ENCODE data around the gene TNNC1. TPM values are rescaled to one million over a fixed set of nuclear protein-coding genes. Genes with fewer than 3 reads are reported as not detected.

The TNNC1 gene
- total RNA-seq, 1 donor from 2014 or later: not detected

DNA sequence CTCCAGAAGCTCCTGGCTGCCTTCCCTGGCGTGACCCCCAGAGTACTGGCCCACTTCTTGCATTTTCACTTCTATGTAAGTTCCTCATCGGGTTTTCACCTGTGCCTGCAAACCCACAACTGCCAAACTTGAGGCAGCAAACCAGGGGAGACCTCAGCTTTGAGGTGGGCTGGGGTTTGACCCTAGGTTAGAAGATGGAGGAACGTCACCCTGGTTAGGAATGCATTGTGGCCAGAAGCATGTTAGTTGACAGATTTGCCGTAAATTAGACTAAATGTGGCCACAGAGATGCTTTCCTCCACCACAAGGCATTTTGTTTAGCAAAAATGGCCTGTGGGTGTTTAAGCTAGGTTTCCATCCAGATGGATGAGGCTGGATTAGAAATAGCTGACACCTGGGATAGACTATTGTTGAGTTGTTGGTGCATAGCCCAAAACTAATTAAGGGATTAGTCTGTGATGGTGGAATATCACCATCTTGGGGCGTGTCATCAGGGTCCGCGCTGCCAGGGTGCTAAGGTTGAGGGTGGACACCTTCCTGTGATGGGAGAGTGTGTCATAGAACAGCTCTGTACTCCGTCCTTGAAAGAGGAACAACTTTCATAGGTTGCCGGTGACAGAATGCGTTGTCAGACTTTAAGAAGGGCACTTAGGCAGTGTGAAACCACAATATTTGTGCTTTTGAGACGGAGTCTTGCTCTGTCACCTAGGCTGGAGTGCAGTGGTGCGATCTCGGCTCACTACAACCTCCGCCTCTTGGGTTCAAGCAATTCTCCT lies 5.1 kb upstream of the TNNC1 start:
- DNase-seq (ENCODE audit: low read depth, low spot score): no peak

DNA sequence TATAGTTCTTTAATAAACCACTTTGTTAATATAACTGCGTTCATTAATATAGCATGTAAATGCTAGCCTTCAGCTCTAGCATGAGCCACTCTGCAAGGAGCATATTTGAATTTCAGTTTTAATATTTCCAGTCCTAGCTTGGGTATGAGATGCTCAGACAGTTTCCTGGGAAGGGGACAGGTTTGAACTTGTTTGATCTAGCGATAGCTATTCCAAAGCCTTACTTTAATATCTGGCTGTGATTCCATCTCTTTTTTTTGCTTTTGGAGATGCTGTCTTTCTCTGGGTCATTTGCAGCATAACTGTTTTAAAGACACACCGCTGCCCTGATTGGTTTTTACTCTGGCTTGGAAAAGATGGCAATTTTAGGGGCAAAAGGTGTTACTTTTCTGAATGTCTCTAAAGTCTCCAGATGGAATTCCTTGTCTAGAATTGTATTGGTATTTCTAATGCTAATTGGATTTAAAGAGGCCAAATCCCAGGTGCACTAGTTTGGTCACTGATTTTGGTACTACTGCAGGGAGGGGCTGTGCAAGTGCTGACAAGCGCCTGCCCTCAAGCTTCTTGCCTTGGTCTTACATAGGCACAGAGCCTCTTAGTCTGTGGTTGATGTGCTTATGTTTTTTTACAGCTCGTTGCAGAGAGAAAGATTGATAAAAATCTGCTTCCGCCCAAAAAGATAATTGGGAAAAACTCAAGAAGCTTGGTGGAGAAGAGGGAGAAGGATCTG lies 4.4 kb upstream of the TNNC1 start:
- no peak for DNase-seq (ENCODE audit: low read depth, low spot score)

DNA sequence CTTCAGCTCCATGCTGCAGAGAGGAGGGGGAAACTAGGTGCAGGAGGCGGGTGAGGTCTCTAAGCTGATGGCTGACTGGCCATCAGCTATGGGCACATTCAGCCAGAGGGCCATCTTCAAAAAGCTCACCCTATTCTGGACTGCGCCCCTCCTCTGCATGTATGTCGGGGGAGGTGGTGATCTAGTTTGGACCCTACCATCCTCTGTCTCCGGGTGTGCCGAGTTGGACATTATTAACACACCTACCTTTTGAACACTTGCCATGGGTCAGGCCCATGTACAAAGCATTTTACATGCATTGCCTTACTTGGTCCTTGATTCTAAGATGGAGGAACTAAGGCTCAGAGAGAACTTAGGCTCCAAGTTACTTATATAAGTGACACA lies 3.0 kb upstream of the TNNC1 start:
- no peak for DNase-seq (ENCODE audit: low read depth, low spot score)

DNA sequence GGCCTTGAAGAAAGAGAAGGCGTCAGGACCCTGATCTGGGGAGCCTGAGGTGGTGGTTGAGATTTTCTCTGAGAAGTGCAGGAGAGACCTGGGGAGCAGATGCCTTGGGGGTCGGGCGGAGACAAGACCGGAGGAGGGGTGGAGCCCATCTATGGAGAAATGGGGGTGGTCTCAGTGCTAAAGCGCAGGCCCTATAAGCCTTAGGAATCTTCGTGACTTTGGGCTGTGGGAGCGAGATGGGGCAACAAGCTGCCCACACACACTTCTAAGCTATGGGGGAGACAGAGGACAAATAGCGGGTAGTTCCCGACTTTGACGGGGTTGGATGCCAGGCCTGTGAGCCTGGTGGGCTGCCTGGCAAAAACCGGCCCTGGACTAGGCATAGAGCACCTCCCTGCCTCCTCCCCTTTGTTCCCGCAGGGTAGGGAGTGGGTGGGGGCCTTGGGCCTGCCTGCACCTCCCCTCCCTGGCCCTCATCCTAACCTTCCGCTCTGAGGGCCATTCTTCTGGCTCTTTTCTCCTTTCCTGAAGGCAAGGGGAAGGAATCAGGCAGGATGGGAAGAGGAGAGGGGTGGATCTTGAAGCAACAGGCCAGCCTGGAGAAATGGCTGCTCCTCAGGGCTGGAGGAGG lies 2.4 kb upstream of the TNNC1 start:
- DNase-seq (ENCODE audit: low read depth, low spot score): no peak

DNA sequence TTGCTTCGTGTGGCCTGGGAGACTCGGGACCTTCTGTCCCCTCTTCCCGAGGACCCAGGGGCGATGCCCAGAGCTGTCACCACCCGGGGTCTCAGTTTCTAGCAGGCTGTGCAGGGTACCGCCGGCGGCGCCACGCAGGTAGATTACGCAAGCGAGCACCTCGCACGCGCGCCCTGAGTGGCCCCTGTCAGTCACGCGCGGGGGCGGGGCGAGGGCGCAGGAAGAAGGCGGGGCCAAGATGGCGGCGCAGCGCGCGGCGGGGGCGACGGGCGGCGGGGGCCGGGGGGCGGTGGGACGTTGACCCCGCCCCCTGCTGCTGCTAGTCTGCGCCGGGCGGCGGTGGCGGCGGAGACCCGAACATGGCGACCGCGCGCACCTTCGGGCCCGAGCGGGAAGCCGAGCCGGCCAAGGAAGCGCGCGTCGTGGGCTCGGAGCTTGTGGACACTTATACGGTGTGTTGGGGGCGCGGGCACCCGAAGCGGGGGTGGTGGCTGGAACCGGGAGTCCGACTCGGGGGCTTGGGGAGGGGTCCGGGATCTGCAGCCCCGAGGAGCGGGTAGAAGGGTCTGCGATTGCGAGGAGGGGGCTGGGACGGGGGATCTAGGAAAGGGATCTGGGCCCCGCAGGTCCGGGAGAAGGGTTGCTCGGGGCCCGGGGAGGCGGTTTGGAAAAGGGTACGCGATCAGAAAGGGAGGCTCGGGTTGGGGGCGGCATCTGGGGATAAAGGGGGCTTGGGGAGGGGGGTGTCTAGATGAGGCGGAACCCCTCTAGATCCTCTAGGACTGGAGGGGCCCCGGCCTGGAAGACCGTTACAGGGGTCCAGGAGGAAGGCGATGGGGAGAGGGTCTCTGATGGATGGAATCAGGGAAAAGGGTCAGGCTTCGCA lies 1.7 kb upstream of the TNNC1 start, which contains the start of gene NISCH:
NISCH (plus strand) TSS at position 322 of the 886 bp plus-strand sequence; CDS start at position 360, 38 bp downstream.
- DNase-seq (ENCODE audit: low read depth, low spot score): peak; percentile 27

DNA sequence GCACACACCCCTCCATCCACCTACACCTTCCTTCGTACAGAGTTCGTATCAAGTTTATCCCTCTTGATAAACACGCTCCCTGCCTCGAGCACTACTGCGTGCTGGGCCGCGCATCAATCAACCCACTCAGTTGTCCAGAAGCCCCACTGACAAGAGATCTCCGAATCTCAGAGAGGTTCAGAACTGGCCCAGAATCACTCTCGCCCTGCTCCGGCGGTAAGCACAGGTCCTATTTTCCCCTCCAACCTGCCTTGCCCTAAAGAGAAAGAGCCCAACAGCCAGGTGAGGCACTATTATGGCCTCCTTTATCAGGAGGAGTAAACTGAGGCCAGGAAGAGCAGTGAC lies 1.1 kb upstream of the TNNC1 start:
- no peak for DNase-seq (ENCODE audit: low read depth, low spot score)

DNA sequence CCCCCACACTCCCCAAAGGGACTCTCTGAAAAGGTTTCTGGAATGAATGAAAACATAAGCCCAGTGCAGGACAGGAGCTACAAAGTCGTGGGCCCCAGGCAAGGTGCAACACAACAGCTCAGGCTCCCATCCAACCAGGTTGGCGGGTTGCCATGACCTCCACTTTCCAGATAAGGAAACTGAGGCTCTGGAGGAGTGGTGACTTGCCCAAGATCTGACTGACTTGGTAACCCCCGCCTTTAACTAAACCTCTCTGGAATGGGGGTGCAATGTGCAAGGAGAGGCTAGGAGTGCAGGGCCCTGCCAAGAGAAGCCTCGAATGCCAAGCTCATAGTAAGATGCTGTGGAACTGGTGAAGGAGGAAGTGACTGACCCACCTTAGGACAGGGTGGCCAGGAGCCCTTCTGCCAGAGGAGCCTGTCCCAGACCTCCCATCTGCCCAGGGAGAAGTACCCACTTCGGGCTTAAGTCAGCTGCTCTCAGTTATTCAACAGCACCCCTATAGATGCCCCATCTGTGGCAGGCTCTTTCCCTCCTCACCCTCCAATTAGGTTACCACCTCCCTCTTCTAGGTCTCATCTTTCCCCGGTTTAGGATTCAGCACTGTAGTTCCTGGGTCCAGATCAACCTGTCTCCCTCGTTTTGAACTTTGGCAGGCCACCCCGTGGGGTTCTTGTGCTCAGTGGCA lies 553 bp upstream of the TNNC1 start:
- DNase-seq (ENCODE audit: low read depth, low spot score): no peak

DNA sequence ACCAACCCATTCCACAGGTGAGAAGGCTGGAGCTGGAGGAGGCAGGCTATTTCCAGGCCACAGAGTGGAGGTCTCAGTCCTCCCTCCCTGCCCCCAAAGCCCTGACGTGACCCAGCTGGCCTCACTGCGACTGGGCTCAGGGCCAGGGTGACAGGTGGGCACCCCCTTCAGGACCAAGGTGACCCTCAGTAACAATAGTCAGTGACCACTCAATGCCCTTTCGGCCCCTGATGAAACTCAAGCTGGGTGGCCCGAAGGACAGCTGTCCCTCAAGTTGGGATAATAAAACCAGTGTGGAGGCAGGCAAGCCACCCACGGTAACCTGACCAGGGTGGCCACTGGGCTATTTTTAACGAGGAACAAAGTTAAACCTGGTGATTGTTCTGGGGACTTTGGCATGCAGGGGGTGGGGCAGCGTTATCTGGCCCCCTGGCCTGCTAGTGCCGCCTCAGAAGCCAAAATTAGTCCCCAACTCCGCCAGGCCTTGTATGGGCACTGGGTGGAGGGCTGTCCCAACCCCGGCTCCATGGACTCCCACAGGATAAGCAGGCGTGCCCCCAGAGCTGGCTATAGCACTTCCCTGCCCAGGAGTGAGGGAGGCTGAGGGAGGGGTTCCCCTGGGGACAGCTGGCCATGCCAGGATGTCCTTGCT lies 1.1 kb downstream of the TNNC1 start:
- no peak for DNase-seq (ENCODE audit: low read depth, low spot score)

DNA sequence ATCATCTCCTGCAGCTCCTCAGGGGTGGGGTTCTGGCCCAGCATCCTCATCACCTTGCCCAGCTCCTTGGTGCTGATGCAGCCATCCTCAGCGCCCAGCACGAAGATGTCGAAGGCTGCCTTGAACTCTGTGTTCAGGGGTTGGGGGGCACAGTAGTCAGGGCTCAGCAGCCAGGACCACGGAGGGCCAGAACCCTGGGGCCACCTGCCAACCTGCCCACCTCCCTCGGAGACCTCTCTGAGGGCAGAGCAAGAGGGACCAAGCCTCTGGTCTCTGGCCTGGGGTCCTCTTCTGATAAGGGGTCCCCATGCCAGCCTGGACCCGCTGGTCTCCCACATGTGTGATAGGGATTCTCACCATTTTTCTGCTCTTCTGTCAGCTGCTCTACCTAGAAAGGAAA lies 1.7 kb downstream of the TNNC1 start:
- DNase-seq (ENCODE audit: low read depth, low spot score): no peak

DNA sequence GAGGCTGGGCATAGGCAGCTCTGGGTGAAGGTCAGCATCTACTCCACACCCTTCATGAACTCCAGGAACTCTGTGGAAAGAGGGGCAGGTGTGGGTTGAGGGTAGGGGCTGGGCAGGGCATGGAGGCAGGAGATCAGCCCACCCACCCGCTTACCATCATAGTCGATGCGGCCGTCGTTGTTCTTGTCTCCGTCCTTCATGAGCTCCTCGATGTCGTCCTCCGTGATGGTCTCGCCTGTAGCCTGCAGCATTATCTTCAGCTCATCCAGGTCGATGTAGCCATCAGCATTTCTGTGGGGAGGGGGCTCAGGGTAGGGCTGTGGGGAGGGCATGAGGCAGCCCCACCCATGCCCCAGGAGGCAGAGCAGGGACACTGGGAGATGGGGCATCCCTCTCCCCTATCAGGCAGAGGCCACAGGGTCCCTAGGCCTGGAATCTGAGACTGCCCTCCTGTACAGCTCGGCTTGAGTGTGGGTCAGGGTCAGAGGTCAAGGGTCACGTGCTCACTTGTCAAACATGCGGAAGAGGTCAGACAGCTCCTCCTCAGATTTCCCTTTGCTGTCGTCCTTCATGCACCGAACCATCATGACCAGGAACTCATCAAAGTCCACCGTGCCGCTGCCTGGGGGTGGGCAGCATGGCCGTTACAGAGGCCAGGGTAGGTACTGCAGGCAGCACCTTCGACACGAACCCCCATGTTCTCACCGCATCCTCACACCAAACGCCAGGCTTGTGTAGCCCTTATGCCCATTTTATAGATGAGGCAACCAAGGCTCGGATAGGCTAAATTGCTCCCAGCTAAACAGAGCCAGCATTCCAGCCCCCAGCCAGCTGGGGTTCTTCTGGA lies 2.4 kb downstream of the TNNC1 start:
- no peak for DNase-seq (ENCODE audit: low read depth, low spot score)

DNA sequence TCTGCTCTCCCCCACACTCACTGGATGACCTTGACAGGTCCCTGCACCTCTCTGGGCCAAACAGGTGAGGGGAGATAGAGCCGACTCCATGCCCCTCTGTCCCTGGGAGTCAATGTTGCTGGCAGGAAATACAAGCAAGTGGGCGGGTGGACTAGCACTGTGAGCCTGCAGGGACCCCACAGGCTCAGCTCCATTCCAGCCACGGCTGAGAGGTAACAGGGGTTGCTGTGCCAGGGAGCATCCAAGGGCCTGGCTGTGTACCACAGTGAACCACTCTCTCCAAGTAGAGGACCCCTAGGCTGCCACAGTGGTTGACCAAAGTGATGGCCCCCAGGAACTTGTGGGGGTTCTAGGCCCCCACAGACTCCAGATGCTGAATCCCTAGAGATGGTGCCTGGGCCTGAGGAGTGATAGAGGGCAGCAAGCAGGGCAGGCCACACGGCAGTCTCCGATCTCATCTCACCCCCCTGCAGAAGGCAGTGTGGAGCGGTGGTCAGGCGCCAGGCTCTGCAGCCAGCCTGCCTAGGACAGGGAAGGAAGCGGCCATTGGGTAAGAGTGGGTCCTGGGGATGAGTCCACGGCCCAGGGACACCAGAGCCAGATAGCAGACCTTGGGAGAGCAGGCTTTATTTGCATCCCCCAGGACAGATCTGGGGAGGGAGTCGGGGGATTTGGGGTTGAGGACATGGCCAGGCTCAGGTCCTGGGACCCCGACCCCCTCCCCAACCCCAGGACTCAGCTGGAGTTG lies 3.2 kb downstream of the TNNC1 start:
- DNase-seq (ENCODE audit: low read depth, low spot score): no peak

DNA sequence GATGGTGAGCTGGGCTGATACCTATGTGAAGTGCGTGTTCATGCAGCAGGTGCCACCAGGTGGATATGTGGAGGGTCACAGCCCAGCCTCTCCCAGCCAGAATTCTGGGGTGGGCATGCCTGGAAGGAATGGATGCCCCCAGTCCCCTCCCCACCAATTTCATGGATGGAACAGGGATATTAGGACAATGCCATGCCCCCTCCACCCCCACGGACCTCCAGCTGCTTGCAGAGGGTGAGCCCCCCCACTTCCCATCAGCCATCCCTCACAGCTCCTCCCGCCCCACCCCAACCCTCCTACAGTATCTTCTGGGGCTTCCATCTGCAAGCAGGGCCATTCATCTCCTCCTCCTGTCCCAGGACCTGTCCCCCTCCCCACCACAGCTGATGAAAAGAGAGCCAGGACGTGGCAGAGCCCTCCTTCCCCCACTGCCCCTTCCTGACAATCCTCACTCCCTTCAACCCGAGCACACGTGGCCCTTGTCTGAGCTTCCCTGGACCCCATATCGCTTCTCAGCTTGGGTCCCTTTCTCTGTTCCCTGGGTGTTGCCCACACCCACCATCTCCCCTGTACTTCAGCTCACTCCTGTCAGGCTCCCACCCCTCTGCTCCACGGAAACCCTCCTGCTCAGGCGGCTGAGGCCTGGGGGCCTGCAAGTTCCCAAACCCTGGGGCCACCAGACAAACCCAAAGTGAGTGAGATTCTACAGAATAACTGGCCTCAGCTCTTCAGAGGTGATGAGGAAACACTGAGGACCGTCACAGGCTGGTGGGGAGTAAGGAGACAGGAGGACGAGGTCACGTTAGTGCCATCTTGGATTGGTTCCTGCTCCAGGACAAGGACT lies 6.1 kb downstream of the TNNC1 start:
- no peak for DNase-seq (ENCODE audit: low read depth, low spot score)

DNA sequence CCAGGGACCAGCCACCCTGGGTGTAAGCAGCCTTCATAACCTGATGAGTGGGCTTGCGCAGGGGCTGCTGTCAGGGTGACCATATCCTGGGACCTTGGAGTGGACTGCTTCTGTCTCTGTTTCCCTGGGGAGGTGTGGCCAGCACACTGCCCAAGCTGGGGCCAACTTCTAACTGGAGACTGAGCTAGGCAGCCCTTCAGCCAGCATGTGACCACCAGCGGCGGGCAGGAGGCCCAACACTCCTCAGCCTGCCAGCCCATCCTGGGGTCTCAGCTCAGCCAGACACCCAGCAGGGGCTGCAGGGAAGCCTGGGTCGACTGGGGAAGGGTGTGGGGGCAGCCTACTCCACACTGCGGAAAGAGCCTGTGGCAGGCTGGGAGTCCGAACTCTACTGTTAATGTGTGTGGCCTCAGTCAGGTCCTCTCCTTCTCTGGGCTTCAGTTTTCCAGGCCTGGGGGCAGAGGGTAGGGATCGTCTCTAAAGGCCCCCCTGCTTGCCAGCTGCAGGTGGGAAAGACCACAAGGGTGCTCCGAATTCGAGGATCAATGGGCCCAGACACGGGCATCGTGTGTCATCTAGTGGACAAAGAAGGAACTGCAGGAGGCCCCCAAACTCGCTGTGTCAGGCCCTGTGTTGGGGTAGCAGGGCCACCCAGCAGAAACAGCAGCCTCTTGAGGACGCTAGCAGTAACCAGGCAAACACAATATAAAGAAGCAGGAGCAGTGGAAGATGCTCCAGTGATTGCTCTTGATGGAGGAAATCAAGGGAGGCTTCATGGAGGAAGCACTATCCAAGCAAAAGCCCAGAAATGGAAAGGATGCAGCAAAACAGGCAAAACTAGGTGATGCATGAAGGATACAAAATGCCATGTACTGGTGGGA lies 7.0 kb downstream of the TNNC1 start:
- no peak for DNase-seq (ENCODE audit: low read depth, low spot score)

DNA sequence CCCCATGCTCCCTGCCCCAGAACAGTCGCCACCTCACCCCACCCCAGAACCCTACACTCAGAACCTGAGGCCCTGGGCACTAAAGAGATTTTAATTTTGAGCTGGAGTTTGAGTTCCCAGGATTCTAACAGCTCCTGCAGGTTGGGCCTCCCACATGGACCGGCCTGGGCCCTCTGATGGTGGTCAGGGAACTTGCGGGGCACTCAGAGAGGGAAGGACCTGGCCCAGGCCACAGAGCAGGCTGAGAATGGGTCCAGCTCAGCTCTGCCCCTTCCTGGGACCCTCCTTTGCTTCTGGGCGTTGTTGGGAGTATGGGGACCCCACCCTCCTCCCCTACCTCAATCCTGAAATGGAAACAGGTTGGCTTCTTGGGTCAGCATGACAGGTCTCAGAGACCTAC lies 7.8 kb downstream of the TNNC1 start:
- DNase-seq (ENCODE audit: low read depth, low spot score): no peak

DNA sequence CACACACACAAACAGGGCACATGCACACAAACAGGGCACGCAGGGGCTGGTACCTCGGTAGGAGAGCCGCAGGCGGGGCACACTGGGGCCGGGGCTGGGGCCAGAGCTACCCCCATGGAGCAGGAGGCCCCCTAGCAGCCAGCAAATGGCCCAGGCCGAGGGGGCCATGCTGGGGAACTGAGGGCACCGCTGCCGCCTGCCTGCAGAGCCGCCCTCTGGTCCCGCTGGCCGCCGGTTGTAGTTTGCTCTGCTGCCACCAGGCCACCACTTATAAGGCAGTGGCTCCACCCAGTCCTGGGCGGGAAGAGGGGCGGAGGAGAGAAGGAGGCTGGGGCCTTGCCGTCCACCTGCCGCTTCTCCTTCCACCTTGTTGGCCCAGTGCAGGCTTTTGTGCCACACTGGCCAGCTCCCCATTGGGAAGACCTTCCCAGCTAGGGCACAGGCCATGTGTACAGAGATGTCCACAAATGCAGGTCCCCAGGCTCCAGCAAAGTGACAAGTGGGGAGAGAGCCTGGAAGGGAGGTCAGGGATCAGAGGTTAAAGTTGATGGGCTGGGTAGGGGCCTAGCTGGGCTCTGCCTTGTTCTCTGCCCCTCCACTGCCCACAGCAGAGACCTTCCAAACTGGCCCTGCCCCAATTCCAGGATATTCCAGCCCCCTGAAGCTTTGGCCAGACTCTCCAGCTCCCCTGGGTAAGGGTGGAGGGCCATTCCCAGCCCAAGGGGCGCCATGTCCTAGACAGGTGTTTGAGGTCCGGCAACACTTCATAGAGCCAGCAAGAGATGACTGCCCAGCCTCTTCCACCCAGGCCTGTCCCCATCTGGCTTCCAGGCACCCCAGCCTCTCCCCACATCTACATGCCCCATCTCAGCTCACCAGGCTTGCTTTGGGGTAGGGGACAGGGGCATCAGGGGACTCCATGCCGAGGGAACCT lies 8.7 kb downstream of the TNNC1 start, which contains the start of gene SEMA3G:
SEMA3G (minus strand) TSS at position 244 of the 934 bp plus-strand sequence; CDS start at position 168, 76 bp downstream.
- DNase-seq (ENCODE audit: low read depth, low spot score): no peak
